ENCODE results near the gene RNF123.

GRCh38 chr3:49716691-49717210, 27.4 kb downstream of the RNF123 start:
- no peak for TF ChIP-seq CTCF (IDR thresholded peaks at IDR 0.05)
- no peak for TF ChIP-seq EZH2 (IDR thresholded peaks at IDR 0.05; ENCODE audit: borderline replicate concordance, insufficient read depth, low read depth, low read length, poor library complexity, severe bottlenecking)
